GM20000 (cell line): ENCODE measurements around the gene PREPL.

Experiments used
- DNase-seq: peaks from one replicate; pipeline ENCODE4 v3.0.0; 2012; ENCODE audit warnings: low spot score
- TF ChIP-seq, protein P1 (sequence below): IDR thresholded peaks from 2 replicates; pipeline ENCODE4 v1.5.1; 2012; ENCODE audit warnings: mild to moderate bottlenecking, control low read depth; ENCODE audit errors: extremely low read depth, missing control alignments

The PREPL gene

GRCh38 chr2:44328750-44329149 is 32.5 kb downstream of the PREPL start:
- TF ChIP-seq, protein P1, sequence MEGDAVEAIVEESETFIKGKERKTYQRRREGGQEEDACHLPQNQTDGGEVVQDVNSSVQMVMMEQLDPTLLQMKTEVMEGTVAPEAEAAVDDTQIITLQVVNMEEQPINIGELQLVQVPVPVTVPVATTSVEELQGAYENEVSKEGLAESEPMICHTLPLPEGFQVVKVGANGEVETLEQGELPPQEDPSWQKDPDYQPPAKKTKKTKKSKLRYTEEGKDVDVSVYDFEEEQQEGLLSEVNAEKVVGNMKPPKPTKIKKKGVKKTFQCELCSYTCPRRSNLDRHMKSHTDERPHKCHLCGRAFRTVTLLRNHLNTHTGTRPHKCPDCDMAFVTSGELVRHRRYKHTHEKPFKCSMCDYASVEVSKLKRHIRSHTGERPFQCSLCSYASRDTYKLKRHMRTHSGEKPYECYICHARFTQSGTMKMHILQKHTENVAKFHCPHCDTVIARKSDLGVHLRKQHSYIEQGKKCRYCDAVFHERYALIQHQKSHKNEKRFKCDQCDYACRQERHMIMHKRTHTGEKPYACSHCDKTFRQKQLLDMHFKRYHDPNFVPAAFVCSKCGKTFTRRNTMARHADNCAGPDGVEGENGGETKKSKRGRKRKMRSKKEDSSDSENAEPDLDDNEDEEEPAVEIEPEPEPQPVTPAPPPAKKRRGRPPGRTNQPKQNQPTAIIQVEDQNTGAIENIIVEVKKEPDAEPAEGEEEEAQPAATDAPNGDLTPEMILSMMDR, result no peak

DNA sequence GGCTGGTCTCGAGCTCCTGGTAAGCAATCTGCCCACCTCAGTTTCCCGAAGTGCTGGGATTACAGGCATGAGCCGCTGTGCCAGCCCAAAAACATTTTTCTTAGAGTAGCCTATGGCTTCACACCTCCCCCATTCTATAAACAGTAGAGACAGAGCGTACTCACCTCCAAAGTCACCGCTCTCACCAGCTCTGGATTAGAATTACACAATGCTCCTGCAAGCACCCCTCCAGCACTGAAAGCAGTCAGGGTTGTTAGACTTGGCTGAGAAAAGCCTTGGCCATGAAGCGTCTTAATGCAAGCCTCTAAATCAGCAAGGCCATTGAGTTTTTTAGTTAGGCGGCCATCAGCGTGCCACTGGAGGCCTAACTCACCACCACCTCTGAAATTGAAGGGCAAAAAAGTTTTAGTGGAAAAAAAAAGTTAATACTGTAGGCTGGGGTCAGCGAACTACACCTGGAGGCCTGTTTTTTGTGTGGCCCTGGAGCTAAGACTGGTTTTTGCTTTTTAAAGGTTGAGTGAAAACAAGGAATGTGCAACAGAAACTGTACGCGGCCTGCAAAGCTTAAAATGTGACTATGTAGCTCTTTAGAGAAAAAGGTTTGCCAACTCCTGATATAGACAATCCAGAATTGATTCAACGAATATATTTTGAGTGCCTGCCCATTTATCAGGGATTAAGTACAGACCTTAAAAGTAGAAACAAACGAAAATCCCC is 34.6 kb downstream of the PREPL start:
- TF ChIP-seq, protein P1, result no peak
- DNase-seq, result no peak

More at GRCh38 chr2:44328750-44329149, 32.5 kb downstream of the PREPL start:
- no peak for DNase-seq

- no peak for DNase-seq
- TF ChIP-seq, protein P1, result no peak
Measured at GRCh38 chr2:44325897-44326296, 35.4 kb downstream of the PREPL start.

DNA sequence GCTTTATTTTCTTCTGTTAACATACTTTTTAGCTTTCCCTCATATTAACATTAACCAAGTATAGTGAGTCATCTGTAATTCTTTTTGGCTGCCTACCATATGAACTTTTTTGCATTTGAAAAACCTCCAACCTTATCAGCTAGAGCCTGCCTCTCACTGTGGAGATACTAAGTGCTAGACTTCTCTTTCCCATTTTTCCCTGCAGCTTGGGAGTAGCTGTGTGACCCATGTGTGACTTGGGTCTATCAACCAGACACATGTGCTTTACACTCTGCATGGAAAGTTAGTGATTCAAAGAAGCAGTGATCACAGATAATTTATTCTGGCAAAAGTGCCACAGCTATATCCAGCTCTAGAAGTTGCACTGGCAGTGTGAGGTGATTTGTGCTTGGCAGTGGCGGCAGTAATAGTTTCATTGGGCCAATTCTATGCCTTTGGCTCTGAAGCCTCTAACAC is 36.3 kb downstream of the PREPL start:
- no peak for DNase-seq
- TF ChIP-seq, protein P1, result no peak

GRCh38 chr2:44321360-44321759 is 39.9 kb downstream of the PREPL start:
- TF ChIP-seq, protein P1, result no peak
- DNase-seq, result no peak

DNA sequence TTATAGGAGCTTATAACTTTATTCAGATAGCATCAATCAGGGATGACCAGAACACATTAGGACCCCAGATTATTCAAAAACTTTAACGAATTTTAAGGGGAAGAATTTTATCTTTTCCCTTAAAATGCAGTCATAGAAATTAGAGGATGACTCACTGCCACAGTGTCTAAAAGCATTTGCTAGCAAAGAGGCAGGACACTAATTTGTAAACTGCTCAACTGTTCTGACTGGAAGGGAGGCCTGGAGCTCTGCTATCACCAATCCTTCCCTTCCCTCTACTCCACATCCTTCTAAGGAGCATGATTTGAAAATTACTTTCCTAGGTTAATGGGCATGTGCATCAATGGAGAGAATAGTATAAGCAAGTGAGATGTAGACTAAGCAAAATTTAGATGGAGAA is 40.5 kb downstream of the PREPL start:
- TF ChIP-seq, protein P1, result no peak
- DNase-seq, result no peak

GRCh38 chr2:44315945-44316344 is 45.3 kb downstream of the PREPL start:
- TF ChIP-seq, protein P1, result no peak
- DNase-seq, result no peak
